GM19468 (cell line): Measurements from ENCODE around the gene CH25H.

ENCODE experiments used
- ATAC-seq: cut with Tn5 transposase; IDR thresholded peaks from one replicate; pipeline ENCODE4 v1.9.1; 2021; ENCODE audit warnings: mild to moderate bottlenecking, moderate library complexity, moderate number of reproducible peaks; ENCODE audit not compliant: unreplicated experiment; ENCODE audit errors: extremely low read depth

CH25H gene

DNA sequence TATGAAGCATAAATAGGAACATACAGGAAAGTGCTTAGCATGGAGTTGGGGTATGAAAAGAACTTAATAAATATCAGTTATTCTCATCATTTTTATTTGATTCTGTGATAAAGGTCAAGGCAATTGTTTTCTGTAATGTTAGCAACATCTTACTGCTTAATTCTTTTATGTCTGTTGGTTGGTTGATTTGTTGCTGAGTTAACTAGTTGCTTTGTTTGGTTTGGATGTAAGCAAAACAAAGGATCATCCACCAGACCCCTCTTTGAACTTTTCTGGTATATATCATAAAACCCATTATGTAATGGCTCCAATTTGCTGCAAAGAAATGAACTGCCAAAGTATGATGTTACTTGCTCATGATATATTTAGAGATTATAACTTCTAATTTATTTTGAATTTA, 44.5 kb downstream of the CH25H start:
- no peak for ATAC-seq

DNA sequence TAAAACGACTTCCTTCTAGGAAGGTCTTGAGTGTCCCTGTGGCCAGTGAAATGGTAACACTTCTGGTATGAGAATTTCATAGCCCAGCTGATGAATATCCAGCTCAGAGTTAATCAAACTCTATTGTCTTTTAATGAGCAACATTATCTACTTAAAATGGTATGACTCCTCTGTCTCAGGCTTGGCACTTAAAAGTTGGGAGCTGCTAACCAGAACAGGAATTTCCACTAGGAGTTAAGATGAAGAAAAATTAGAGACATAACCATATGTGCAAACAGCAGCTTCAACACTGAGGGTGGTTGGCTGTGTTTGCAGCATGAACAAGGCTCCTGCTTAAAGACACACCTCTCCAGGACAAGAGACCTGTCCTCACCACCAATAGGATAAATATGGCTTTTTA, 46.8 kb downstream of the CH25H start:
- ATAC-seq: no peak

DNA sequence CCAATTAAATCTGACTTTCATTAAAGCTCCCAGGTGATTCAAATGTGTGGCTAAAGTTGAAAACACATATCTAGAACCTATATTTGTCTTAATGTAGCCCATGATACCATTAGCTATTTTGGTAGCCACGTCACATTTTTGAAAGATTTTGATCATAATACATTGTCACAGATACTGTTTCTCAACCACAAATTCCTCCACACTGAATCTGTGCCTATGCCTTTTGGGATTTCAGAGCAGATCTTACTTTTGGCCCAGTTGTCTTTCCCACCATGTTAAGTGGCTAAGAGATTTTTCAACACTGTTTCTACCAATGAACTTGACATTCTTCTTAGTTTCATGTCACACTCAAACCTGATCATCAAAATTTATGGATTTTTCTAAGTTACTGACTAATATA, 47.4 kb downstream of the CH25H start:
- ATAC-seq: no peak

DNA sequence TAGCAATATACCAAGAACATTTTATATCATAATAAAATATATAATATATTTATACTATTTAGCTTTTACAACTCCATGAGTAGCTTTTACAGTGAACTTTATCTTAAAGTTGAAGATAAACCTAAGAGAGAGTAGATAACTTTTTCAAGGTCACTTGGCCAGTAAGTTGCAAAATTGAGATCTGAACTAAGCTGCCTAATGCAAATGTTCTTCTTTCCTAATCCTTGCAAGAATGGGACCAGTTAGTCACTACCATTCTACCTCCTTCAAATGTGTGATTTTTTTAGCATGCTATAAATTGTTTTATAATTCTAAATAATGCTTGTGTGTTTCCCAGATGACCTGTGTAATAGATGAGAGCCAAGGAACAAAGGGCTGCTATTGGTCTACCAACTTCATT, 47.8 kb downstream of the CH25H start:
- no peak for ATAC-seq

DNA sequence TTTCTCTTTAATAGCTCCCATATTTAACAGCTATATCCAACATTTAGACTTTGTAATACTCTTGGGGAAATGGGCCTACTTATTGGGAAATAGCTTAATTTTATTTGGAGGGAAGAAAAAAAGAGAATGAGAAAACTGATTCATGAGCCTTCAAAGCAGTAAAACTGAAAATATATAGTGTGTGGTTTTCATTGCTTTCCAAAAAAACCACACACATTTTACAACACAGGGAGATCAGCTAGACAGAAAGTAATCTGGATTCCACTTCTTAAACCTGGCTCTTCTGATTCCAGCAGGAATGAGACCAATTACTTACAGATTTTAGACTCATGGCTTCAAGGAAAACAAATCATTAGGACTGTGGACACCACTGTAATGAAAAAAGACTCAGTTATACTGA, 48.7 kb downstream of the CH25H start:
- no peak for ATAC-seq

DNA sequence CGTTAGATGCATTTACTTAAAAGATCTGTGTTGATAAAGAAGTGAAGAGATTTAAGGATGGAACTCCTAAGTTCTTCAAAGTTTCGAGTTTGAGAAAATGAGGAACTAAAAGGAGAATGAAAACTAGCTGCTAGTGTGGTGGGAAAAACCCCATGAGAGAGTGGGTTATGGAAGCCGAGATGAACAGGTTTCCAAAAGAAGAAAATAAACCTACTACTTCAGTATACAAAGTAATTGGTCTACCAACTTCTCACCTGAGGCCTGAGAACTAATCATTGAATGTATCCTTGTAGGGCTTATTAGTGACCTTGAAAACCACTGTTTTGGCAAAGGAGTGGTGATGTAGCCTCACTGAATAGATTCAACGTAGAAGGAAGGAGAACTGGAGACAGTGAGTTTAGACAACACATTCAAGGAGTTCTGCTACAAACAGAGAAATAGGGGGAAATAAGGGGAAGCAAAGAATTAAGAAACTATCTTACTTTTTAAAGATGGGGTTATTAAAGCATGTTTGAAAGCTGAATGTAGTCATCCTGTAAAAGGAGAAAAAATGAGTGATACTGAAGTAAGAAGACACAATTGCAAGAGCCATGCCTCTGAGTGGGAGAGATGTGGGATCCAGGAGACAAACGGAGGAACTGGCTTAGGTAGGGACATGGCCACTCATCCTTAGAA, 50.8 kb downstream of the CH25H start:
- no peak for ATAC-seq
